HepG2 (cell line): ENCODE measurements around the gene TREH.

Source experiments
- ARNT2 ChIP-seq: sonication (generic); formaldehyde crosslinking; IDR thresholded peaks from 2 replicates; pipeline ENCODE4 v1.8.0; 2022; ENCODE audit warnings: mild to moderate bottlenecking, low read depth, missing genetic modification reagents, moderate library complexity
- EP300 ChIP-seq, 3 experiments: sonication (generic) in 1 of 3; formaldehyde crosslinking in 1 of 3; IDR thresholded peaks; 2 replicates each; pipeline versions ENCODE4 v1.5.1 to v1.6.1; 2011 to 2020; ENCODE audit warnings: low read depth in 2 of 3, low read length in 2 of 3, borderline replicate concordance in 1 of 3, improper control_type of control experiment in 1 of 3, mild to moderate bottlenecking in 1 of 3, missing genetic modification reagents in 1 of 3, moderate library complexity in 1 of 3
- ETV5 ChIP-seq: IDR thresholded peaks from 2 replicates; pipeline ENCODE4 v1.6.1; 2018; ENCODE audit warnings: missing biosample characterization, missing genetic modification reagents, inconsistent platforms, borderline replicate concordance
- POLR2AphosphoS2 ChIP-seq: IDR thresholded peaks from 2 replicates; pipeline ENCODE4 v1.6.1; 2011; ENCODE audit warnings: low read depth, low read length, improper control_type of control experiment
- U2AF2 ChIP-seq: fragments of 200-400 bp; formaldehyde crosslinking; IDR thresholded peaks from 2 replicates; pipeline ENCODE4 v1.6.1; 2017; ENCODE audit warnings: low read depth, mild to moderate bottlenecking, low read length
- ZNF513 ChIP-seq: sonication (generic); formaldehyde crosslinking; conservative IDR thresholded peaks from 2 replicates; pipeline ENCODE4 v1.5.0; 2020; ENCODE audit warnings: missing genetic modification reagents
- ZNF7 ChIP-seq: IDR thresholded peaks from 2 replicates; pipeline ENCODE4 v1.6.1; 2016; ENCODE audit warnings: missing biosample characterization, missing genetic modification reagents

DNA sequence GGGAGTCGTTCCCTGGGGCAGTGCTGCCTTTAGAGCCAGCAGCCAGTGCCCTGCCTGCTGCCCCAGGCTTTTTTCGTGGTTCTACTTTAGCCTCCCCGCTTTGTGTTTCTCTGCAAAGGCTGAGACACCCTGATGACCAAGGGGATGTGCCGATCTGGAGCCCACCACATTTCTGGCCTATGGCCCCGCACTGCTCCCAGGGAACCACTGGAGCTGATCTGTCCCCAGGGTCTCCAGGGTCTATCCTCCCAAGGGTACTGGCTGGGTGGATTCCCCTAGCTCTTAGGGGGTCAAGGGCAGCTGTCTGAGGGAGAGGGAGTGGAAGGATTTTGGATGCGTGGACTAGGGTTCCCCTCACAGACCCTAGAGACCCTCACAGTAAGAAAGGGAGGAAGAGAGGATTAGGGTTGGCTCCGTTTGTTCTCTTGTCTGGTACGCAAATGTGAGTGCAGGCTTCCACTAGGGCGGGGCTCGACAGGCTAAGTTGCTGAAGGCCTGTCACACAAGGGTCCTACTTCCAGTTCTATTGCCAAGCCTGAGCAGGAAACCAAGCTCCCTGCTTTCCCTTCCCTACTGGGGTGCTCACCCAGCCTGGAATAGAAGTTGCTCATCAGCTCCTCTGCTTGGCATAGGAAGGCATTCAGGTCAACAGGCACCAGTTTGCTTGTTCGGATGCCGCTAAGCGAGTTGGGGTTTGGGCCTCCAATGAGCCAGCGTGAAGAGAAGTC, 19.3 kb downstream of the TREH start:
- no peak for TF ChIP-seq ZNF513 (CRISPR knock-in tag)
- no peak for TF ChIP-seq POLR2AphosphoS2
- TF ChIP-seq ETV5 (CRISPR knock-in tag) = no peak
- TF ChIP-seq U2AF2 = no peak
- TF ChIP-seq ARNT2 (CRISPR knock-in tag) = no peak
- no peak for TF ChIP-seq ZNF7 (CRISPR knock-in tag)
- no peak for TF ChIP-seq EP300 (IDR thresholded peaks at IDR 0.05; ENCODE audit: low read depth in 2 of 2, low read length in 2 of 2)
- TF ChIP-seq EP300 (CRISPR knock-in tag; IDR thresholded peaks at IDR 0.05; ENCODE audit: borderline replicate concordance) = no peak
